Activated CD8-positive, alpha-beta T cell treated with anti-CD3 and anti-CD28 coated beads, Interleukin-2, amount 10 ng/mL, durations not matched to agents 7 days and 5 days (primary cell): Measurements from ENCODE around the gene HOXA9. TPM values are rescaled to one million over a fixed set of nuclear protein-coding genes. Genes with fewer than 3 reads are reported as not detected.

Source experiments
- ATAC-seq: fragments of 150-1000 bp; cut with Tn5 transposase; one replicate; pipeline ENCODE4 v1.10.0; 2021; ENCODE audit warnings: moderate library complexity
- CTCF ChIA-PET: fragments of 350-600 bp; sonication (Branson Sonifier 250); formaldehyde crosslinking; loops from one replicate; lab custom pipeline; 2021; ENCODE audit warnings: antibody characterized with exemption; lab: Charles Lee
- POLR2A ChIA-PET: fragments of 350-600 bp; sonication (Branson Sonifier 250); formaldehyde crosslinking; loops from one replicate; lab custom pipeline; 2021; ENCODE audit warnings: antibody characterized with exemption; lab: Charles Lee
- DNase-seq: peaks from one replicate; pipeline ENCODE4 v3.0.0-alpha.2; 2020
- H3K27ac Mint-ChIP-seq: one replicate; pipeline ENCODE4 v1.8.0; 2021; ENCODE audit warnings: mild to moderate bottlenecking, mixed read lengths
- H3K27me3 Mint-ChIP-seq: one replicate; pipeline ENCODE4 v1.8.0; 2021; ENCODE audit warnings: low read depth, mixed read lengths
- H3K36me3 Mint-ChIP-seq: one replicate; pipeline ENCODE4 v1.8.0; 2021; ENCODE audit warnings: low read depth, mixed read lengths
- H3K4me1 Mint-ChIP-seq: one replicate; pipeline ENCODE4 v1.8.0; 2021; ENCODE audit warnings: low read depth, mixed read lengths
- H3K4me3 Mint-ChIP-seq: one replicate; pipeline ENCODE4 v1.8.0; 2021; ENCODE audit warnings: mild to moderate bottlenecking, mixed read lengths
- H3K9me3 Mint-ChIP-seq: one replicate; pipeline ENCODE4 v1.8.0; 2022; ENCODE audit warnings: mixed read lengths; ENCODE audit not compliant: insufficient read depth
- total RNA-seq, 2 experiments: library from RNA; stranded (reverse); gene quantifications; one replicate each; pipeline ENCODE4 v1.2.3, GENCODE V29; 2021

The HOXA9 gene
- total RNA-seq, 2 experiments from 2014 or later: not detected

- Mint-ChIP-seq H3K4me3 (no peak overlapping the region), H3K27me3 (peaks cover 57% of the 10 kb centered on the region), H3K4me1 (peaks cover 21% of the 10 kb centered on the region), H3K27ac (no peak overlapping the region), H3K36me3 (no peaks in the 10 kb centered on the region), H3K9me3 (no peaks in the 10 kb centered on the region)
- DNase-seq: no peak
- ChIA-PET CTCF (no interaction called here), POLR2A (no interaction called here)
- ATAC-seq: no peak
Observed at GRCh38 chr7:27146491-27147198, 18.7 kb downstream of the HOXA9 start.

GRCh38 chr7:27145914-27146412 is 19.4 kb downstream of the HOXA9 start:
- Mint-ChIP-seq H3K27me3 (peaks cover 51% of the 10 kb centered on the region), H3K9me3 (no peaks in the 10 kb centered on the region), H3K4me1 (peaks cover 14% of the 10 kb centered on the region), H3K27ac (no peak overlapping the region), H3K4me3 (no peak overlapping the region), H3K36me3 (no peaks in the 10 kb centered on the region)
- DNase-seq: no peak
- ChIA-PET CTCF (interaction anchor here (0.5 kb wide), 1 partner anchor 298 kb away, joined by 4 read pairs; no protein-coding TSS in a partner anchor), POLR2A (no interaction called here)
- ATAC-seq: no peak

GRCh38 chr7:27145165-27145913 is 20.0 kb downstream of the HOXA9 start:
- ChIA-PET POLR2A (no interaction called here), CTCF (interaction anchor here (0.5 kb wide), 1 partner anchor 298 kb away, joined by 4 read pairs; no protein-coding TSS in a partner anchor)
- ATAC-seq (no peak), DNase-seq (no peak)
- Mint-ChIP-seq H3K27me3 (peaks cover 46% of the 10 kb centered on the region), H3K4me3 (no peak overlapping the region), H3K27ac (no peak overlapping the region), H3K9me3 (no peaks in the 10 kb centered on the region), H3K4me1 (peaks cover 8% of the 10 kb centered on the region), H3K36me3 (no peaks in the 10 kb centered on the region)

- POLR2A ChIA-PET: no interaction called here
- no peaks in the 10 kb centered on the region for H3K9me3 Mint-ChIP-seq
Observed at GRCh38 chr7:27144781-27145164, 20.6 kb downstream of the HOXA9 start.

GRCh38 chr7:27143950-27144780 is 21.2 kb downstream of the HOXA9 start:
- Mint-ChIP-seq H3K4me3 (no peak overlapping the region), H3K27ac (no peak overlapping the region), H3K4me1 (peaks cover 6% of the 10 kb centered on the region), H3K9me3 (no peaks in the 10 kb centered on the region), H3K36me3 (no peaks in the 10 kb centered on the region), H3K27me3 (peaks cover 36% of the 10 kb centered on the region)
- POLR2A ChIA-PET: no interaction called here
- CTCF ChIA-PET: interaction anchor here (0.8 to 1.0 kb wide), 3 partner anchors 13 to 461 kb away, joined by 3 read pairs; partner anchors contain the start of gene HOXA4
- DNase-seq (no peak), ATAC-seq (no peak)

More at GRCh38 chr7:27144781-27145164, 20.6 kb downstream of the HOXA9 start:
- no peak for ATAC-seq
- Mint-ChIP-seq H3K4me3 (no peak overlapping the region), H3K36me3 (no peaks in the 10 kb centered on the region), H3K27me3 (peaks cover 40% of the 10 kb centered on the region), H3K4me1 (peaks cover 6% of the 10 kb centered on the region), H3K27ac (no peak overlapping the region)
- CTCF ChIA-PET: interaction anchor here (0.8 kb wide), 1 partner anchor 462 kb away, joined by 3 read pairs; no protein-coding TSS in a partner anchor
- DNase-seq: no peak

GRCh38 chr7:27143023-27143949 is 22.1 kb downstream of the HOXA9 start, which contains the start of gene HOXA5:
Gene HOXA5, minus strand, starts transcription at chr7:27143681. Its CDS starts 74 bp downstream, at chr7:27143607.
- Mint-ChIP-seq H3K27ac (no peak within 1 kb of the TSS), H3K4me3 (no peak within 1 kb of the TSS), H3K27me3 (peaks cover 34% of the 10 kb centered on the region), H3K36me3 (no peaks in the 10 kb centered on the region), H3K4me1 (peaks cover 3% of the 10 kb centered on the region), H3K9me3 (no peaks in the 10 kb centered on the region)
- POLR2A ChIA-PET: no interaction called here
- no peak for DNase-seq
- no peak for ATAC-seq
- CTCF ChIA-PET: interaction anchor here (0.9 to 1.0 kb wide), 2 partner anchors 12 to 18 kb away, joined by 3 read pairs; partner anchors contain the start of gene HOXA4

GRCh38 chr7:27142580-27143022 is 22.7 kb downstream of the HOXA9 start:
- ChIA-PET POLR2A (no interaction called here), CTCF (no interaction called here)
- no peak for DNase-seq
- Mint-ChIP-seq H3K27me3 (peaks cover 32% of the 10 kb centered on the region), H3K4me3 (no peak overlapping the region), H3K9me3 (no peaks in the 10 kb centered on the region), H3K27ac (no peak overlapping the region), H3K4me1 (no peaks in the 10 kb centered on the region), H3K36me3 (no peaks in the 10 kb centered on the region)
- ATAC-seq: no peak

- ChIA-PET CTCF (no interaction called here), POLR2A (no interaction called here)
- no peak overlapping the region for H3K4me3 Mint-ChIP-seq
- H3K27ac Mint-ChIP-seq: no peak overlapping the region
- H3K27me3 Mint-ChIP-seq: peaks cover 31% of the 10 kb centered on the region
- H3K36me3 Mint-ChIP-seq: no peaks in the 10 kb centered on the region
- peaks cover 2% of the 10 kb centered on the region for H3K4me1 Mint-ChIP-seq
- no peak for DNase-seq
- ATAC-seq: no peak
- no peaks in the 10 kb centered on the region for H3K9me3 Mint-ChIP-seq
Observed at GRCh38 chr7:27141923-27142579, 23.3 kb downstream of the HOXA9 start.

GRCh38 chr7:27141137-27141922 is 24.0 kb downstream of the HOXA9 start:
- Mint-ChIP-seq H3K27me3 (peaks cover 25% of the 10 kb centered on the region), H3K4me1 (peaks cover 2% of the 10 kb centered on the region), H3K9me3 (no peaks in the 10 kb centered on the region), H3K36me3 (no peaks in the 10 kb centered on the region), H3K4me3 (no peak overlapping the region), H3K27ac (no peak overlapping the region)
- POLR2A ChIA-PET: no interaction called here
- ATAC-seq (no peak), DNase-seq (no peak)
- CTCF ChIA-PET: no interaction called here
